H1 (cell line): ENCODE data around the gene UBL4B. TPM values are rescaled to one million over a fixed set of nuclear protein-coding genes. Genes with fewer than 3 reads are reported as not detected.

ENCODE experiments used
- CTCF ChIA-PET: fragments of 300-600 bp; sonication (Branson Sonifier 250); formaldehyde crosslinking; loops from one replicate; lab custom pipeline; 2021; ENCODE audit not compliant: partially characterized antibody; lab: Charles Lee
- POLR2A ChIA-PET: fragments of 300-600 bp; sonication (Branson Sonifier 250); formaldehyde crosslinking; loops from one replicate; lab custom pipeline; 2021; ENCODE audit warnings: inconsistent platforms; ENCODE audit not compliant: partially characterized antibody; lab: Charles Lee
- DNase-seq, 2 experiments: peaks; one replicate each; pipeline versions ENCODE4 v3.0.0 to v3.0.0-alpha.2; 2010 to 2022; ENCODE audit warnings: low spot score in 2 of 2, low read depth in 1 of 2, mixed read lengths in 1 of 2
- FAIRE-seq: peaks from 2 replicates; lab custom pipeline; 2011; peaks lifted over from hg19 to GRCh38; lab: Jason Lieb, UNC
- H2AFZ ChIP-seq: 2 replicates; pipeline ENCODE4 v1.8.1; 2012; ENCODE audit warnings: low read length, inconsistent platforms
- H2AK5ac ChIP-seq: 2 replicates; pipeline ENCODE4 v1.6.1; 2013; ENCODE audit warnings: low read depth, low read length
- H2BK120ac ChIP-seq: replicated peaks from 2 replicates; pipeline ENCODE3; 2013; ENCODE audit warnings: low read depth, low read length, inconsistent platforms
- H2BK12ac ChIP-seq: 2 replicates; pipeline ENCODE4 v1.6.1; 2013; ENCODE audit warnings: low read depth, low read length
- H2BK15ac ChIP-seq: 2 replicates; pipeline ENCODE4 v1.6.1; 2013; ENCODE audit warnings: low read length
- H2BK20ac ChIP-seq: 2 replicates; pipeline ENCODE4 v1.6.1; 2013; ENCODE audit warnings: low read length
- H2BK5ac ChIP-seq: 2 replicates; pipeline ENCODE4 v1.6.1; 2013; ENCODE audit warnings: low read depth, low read length
- H3K14ac ChIP-seq: 2 replicates; pipeline ENCODE4 v1.6.1; 2013; ENCODE audit warnings: inconsistent platforms; ENCODE audit not compliant: insufficient read length
- H3K18ac ChIP-seq: 2 replicates; pipeline ENCODE4 v1.6.1; 2013; ENCODE audit warnings: low read length; ENCODE audit errors: extremely low read depth
- H3K23ac ChIP-seq: 2 replicates; pipeline ENCODE4 v1.6.1; 2013; ENCODE audit warnings: inconsistent platforms; ENCODE audit not compliant: insufficient read length
- H3K23me2 ChIP-seq: 2 replicates; pipeline ENCODE4 v1.6.1; 2013; ENCODE audit warnings: low read depth, low read length
- H3K27ac ChIP-seq: 2 replicates; pipeline ENCODE4 v1.6.1; 2011; ENCODE audit warnings: low read depth, low read length, inconsistent platforms
- H3K27me3 ChIP-seq, 4 experiments: replicated peaks in 1 of 4; 1 replicate in 1 of 4; 2 replicates in 3 of 4; pipeline versions ENCODE4 v1.6.1 to v1.8.1; 2011 to 2013; ENCODE audit warnings: low read length in 3 of 4, mild to moderate bottlenecking in 3 of 4, inconsistent platforms in 2 of 4, mixed read lengths in 2 of 4, moderate library complexity in 1 of 4; ENCODE audit not compliant: control insufficient read depth in 3 of 4, insufficient read depth in 3 of 4; ENCODE audit errors: extremely low read depth in 1 of 4
- H3K36me3 ChIP-seq, 4 experiments: 2 replicates each; pipeline versions ENCODE4 v1.6.1 to v1.8.1; 2011 to 2013; ENCODE audit warnings: mild to moderate bottlenecking in 4 of 4, low read length in 3 of 4, moderate library complexity in 2 of 4, control low read depth in 1 of 4, inconsistent platforms in 1 of 4; ENCODE audit not compliant: insufficient read depth in 4 of 4, control insufficient read depth in 2 of 4
- H3K4ac ChIP-seq: replicated peaks from 2 replicates; pipeline ENCODE3; 2013; ENCODE audit warnings: low read length, low read depth, mixed read lengths, inconsistent platforms; ENCODE audit not compliant: insufficient read length
- H3K4me1 ChIP-seq, 4 experiments: replicated peaks in 1 of 4; 1 replicate in 1 of 4; 2 replicates in 3 of 4; pipeline versions ENCODE4 v1.6.1 to v1.8.1; 2011 to 2013; ENCODE audit warnings: low read length in 3 of 4, inconsistent platforms in 2 of 4, mixed read lengths in 1 of 4; ENCODE audit not compliant: insufficient read depth in 4 of 4, control insufficient read depth in 3 of 4
- H3K4me2 ChIP-seq, 2 experiments: 2 replicates each; pipeline versions ENCODE4 v1.6.1 to v1.8.1; 2011 to 2013; ENCODE audit warnings: low read depth in 2 of 2, low read length in 2 of 2, control low read depth in 1 of 2, inconsistent platforms in 1 of 2, mild to moderate bottlenecking in 1 of 2; ENCODE audit not compliant: insufficient read depth in 1 of 2
- H3K4me3 ChIP-seq, 4 experiments: fragments of 200-600, 300-600 bp in 1 of 4; sonication (generic), shearing (Covaris generic), sonication (Bioruptor Twin) in 1 of 4; 2 replicates each; pipeline versions ENCODE4 v1.5.1 to v1.8.1; 2011 to 2016; ENCODE audit warnings: low read length in 4 of 4, low read depth in 3 of 4, control low read depth in 2 of 4, inconsistent platforms in 2 of 4, mild to moderate bottlenecking in 2 of 4, mixed read lengths in 1 of 4, moderate library complexity in 1 of 4; ENCODE audit not compliant: insufficient read depth in 2 of 4; ENCODE audit errors: extremely low read depth in 1 of 4
- H3K56ac ChIP-seq: replicated peaks from 2 replicates; pipeline ENCODE3; 2013; ENCODE audit warnings: low read depth, mild to moderate bottlenecking, mixed read lengths, low read length, inconsistent platforms; ENCODE audit not compliant: insufficient read length
- H3K79me1 ChIP-seq: 2 replicates; pipeline ENCODE4 v1.6.1; 2013; ENCODE audit warnings: low read depth, low read length, control low read depth
- H3K79me2 ChIP-seq, 2 experiments: 2 replicates each; pipeline versions ENCODE4 v1.6.1 to v1.8.1; 2012 to 2013; ENCODE audit warnings: low read length in 2 of 2, mild to moderate bottlenecking in 2 of 2, inconsistent platforms in 1 of 2; ENCODE audit not compliant: insufficient read depth in 2 of 2, control insufficient read depth in 1 of 2
- H3K9ac ChIP-seq, 4 experiments: replicated peaks in 1 of 4; 1 replicate in 1 of 4; 2 replicates in 3 of 4; pipeline versions ENCODE4 v1.6.1 to v1.8.1; 2011 to 2013; ENCODE audit warnings: low read depth in 3 of 4, low read length in 3 of 4, control low read depth in 2 of 4, mild to moderate bottlenecking in 2 of 4, moderate library complexity in 2 of 4, inconsistent platforms in 1 of 4; ENCODE audit errors: extremely low read depth in 1 of 4
- H3K9me3 ChIP-seq, 2 experiments: 2 replicates each; pipeline versions ENCODE4 v1.6.1 to v1.8.1; 2012 to 2013; ENCODE audit warnings: mild to moderate bottlenecking in 2 of 2, moderate library complexity in 2 of 2, control low read depth in 1 of 2, inconsistent platforms in 1 of 2, low read depth in 1 of 2, low read length in 1 of 2, mixed read lengths in 1 of 2; ENCODE audit not compliant: insufficient read depth in 2 of 2
- H4K20me1 ChIP-seq, 2 experiments: replicated peaks in 1 of 2; 2 replicates each; pipeline versions ENCODE3 to v1.8.1; 2011 to 2013; ENCODE audit warnings: inconsistent platforms in 2 of 2, low read length in 2 of 2, mild to moderate bottlenecking in 1 of 2; ENCODE audit not compliant: insufficient read depth in 2 of 2, control insufficient read depth in 1 of 2
- H4K5ac ChIP-seq: 2 replicates; pipeline ENCODE4 v1.6.1; 2013; ENCODE audit warnings: low read length, low read depth, mixed read lengths, inconsistent platforms; ENCODE audit not compliant: insufficient read length
- H4K8ac ChIP-seq: 2 replicates; pipeline ENCODE4 v1.8.0; 2013; ENCODE audit warnings: mild to moderate bottlenecking, moderate library complexity, low read length, inconsistent platforms; ENCODE audit not compliant: insufficient read depth; ENCODE audit errors: extremely low read depth
- H4K91ac ChIP-seq: replicated peaks from 2 replicates; pipeline ENCODE3; 2013; ENCODE audit warnings: low read length, mixed read lengths, inconsistent platforms; ENCODE audit not compliant: insufficient read length
- BACH1 ChIP-seq: IDR thresholded peaks from 2 replicates; pipeline ENCODE4 v1.6.1; 2012; ENCODE audit warnings: low read length, improper control_type of control experiment
- BRCA1 ChIP-seq: IDR thresholded peaks from 2 replicates; pipeline ENCODE4 v1.6.1; 2012; ENCODE audit warnings: low read depth, low read length, improper control_type of control experiment
- CREB1 ChIP-seq: IDR thresholded peaks from 2 replicates; pipeline ENCODE4 v1.6.1; 2012; ENCODE audit warnings: inconsistent platforms
- EZH2 ChIP-seq: fragments of 200-600 bp; sonication (generic); IDR thresholded peaks from 2 replicates; pipeline ENCODE4 v1.7.1; 2012; ENCODE audit warnings: low read depth, mild to moderate bottlenecking, moderate library complexity, low read length, inconsistent platforms; ENCODE audit not compliant: severe bottlenecking
- GABPA ChIP-seq: IDR thresholded peaks from 2 replicates; pipeline ENCODE4 v1.6.1; 2011; ENCODE audit warnings: mild to moderate bottlenecking, low read length, moderate library complexity, borderline replicate concordance; ENCODE audit not compliant: insufficient read depth
- JUND ChIP-seq: IDR thresholded peaks from 2 replicates; pipeline ENCODE4 v1.6.1; 2011; ENCODE audit warnings: mild to moderate bottlenecking, improper control_type of control experiment, low read length
- KDM4A ChIP-seq: IDR thresholded peaks from one replicate; pipeline ENCODE4 v1.7.1; 2012; ENCODE audit warnings: low read depth, mild to moderate bottlenecking, moderate library complexity, low read length, inconsistent platforms; ENCODE audit not compliant: severe bottlenecking
- SAP30 ChIP-seq: fragments of 300-600 bp; sonication (generic); IDR thresholded peaks from 2 replicates; pipeline ENCODE4 v1.7.1; 2012; ENCODE audit warnings: low read length, moderate library complexity, mild to moderate bottlenecking, inconsistent platforms; ENCODE audit not compliant: insufficient read depth, insufficient replicate concordance
- SIRT6 ChIP-seq: IDR thresholded peaks from one replicate; pipeline ENCODE4 v1.7.1; 2012; ENCODE audit warnings: low read length, inconsistent platforms
- SUZ12 ChIP-seq: fragments of 200-600 bp; sonication (generic); IDR thresholded peaks from 2 replicates; pipeline ENCODE4 v1.6.1; 2012; ENCODE audit warnings: mild to moderate bottlenecking, inconsistent platforms, low read length, moderate library complexity, mixed read lengths
- TCF12 ChIP-seq: IDR thresholded peaks from 2 replicates; pipeline ENCODE4 v1.6.1; 2011; ENCODE audit warnings: low read depth, mild to moderate bottlenecking, low read length
- WGBS, 2 experiments: shearing (Covaris generic) in 1 of 2; methylation state at CpG; one replicate each; pipeline versions ENCODE4 v1.1.6 to v1.1.7; 2013 to 2015; ENCODE audit warnings: low lambda C conversion rate in 2 of 2, mixed read lengths in 2 of 2, inconsistent platforms in 1 of 2, low coverage in 1 of 2, missing lambda C conversion rate in 1 of 2; ENCODE audit not compliant: insufficient replicate concordance in 2 of 2, insufficient coverage in 1 of 2, insufficient read length in 1 of 2; ENCODE audit errors: extremely low coverage in 1 of 2, missing lambda C conversion rate in 1 of 2; 5-methylcytosine and 5-hydroxymethylcytosine counted together
- polyA plus RNA-seq, 7 experiments: library from polyadenylated mRNA; depleted of rRNA in 3 of 7; stranded (reverse) in 5 of 7; unstranded in 2 of 7; fragments of >200 nt in 5 of 7; fragments of 200-250 nt in 2 of 7; gene quantifications; 1 replicate in 5 of 7; 2 replicates in 1 of 7; 4 replicates in 1 of 7; pipeline versions ENCODE4 v1.2.1 to v1.2.3, GENCODE V29; 2011 to 2013; ENCODE audit warnings: missing spikeins in 2 of 7, mixed read lengths in 2 of 7
- total RNA-seq: library from RNA; stranded (reverse); fragmentation: NEBNext Ultra II Directional; extraction: Animal tissue kit (Norgen Biotek cat#: 25700); gene quantifications from 2 replicates; pipeline ENCODE4 v1.2.1, GENCODE V29; 2021

Gene UBL4B
- total and polyA plus RNA-seq, 2 of the 8 experiments (the other 6 are each of a cell fraction or from before 2014, with no cell fraction given) = 0.11 TPM; not detected in 1

- Histone ChIP-seq H3K18ac (no peak within 1 kb of the TSS), H4K8ac (0 out of 2 replicates have a peak within 1 kb of the TSS, but pooled peaks have one; percentile 63), H3K79me1 (no peaks in the 10 kb centered on the region), H3K4me3 (peak within 1 kb of the TSS; percentile 30 to 65 (median 44)), H3K36me3 (peaks cover 0 to 6% (median 0%) of the 10 kb centered on the region in 4 experiments; a peak in 1 of 8 replicates), H4K5ac (no peak within 1 kb of the TSS), H3K9ac (no peak within 1 kb of the TSS), H3K9me3 (no peaks in the 10 kb centered on the region), H2BK12ac (no peak within 1 kb of the TSS), H3K27ac (no peak within 1 kb of the TSS), H3K27me3 (peaks cover 37 to 86% (median 68%) of the 10 kb centered on the region in 4 experiments), H2BK15ac (no peak within 1 kb of the TSS), H2BK120ac (no peak within 1 kb of the TSS), H3K56ac (no peak within 1 kb of the TSS), H3K23ac (no peak within 1 kb of the TSS), H3K14ac (no peak within 1 kb of the TSS), H3K4ac (no peak within 1 kb of the TSS), H3K79me2 (no peaks in the 10 kb centered on the region), H3K4me1 (peaks cover 0 to 5% (median 2%) of the 10 kb centered on the region in 4 experiments; a peak in 3 of 7 replicates), H2BK5ac (no peak within 1 kb of the TSS), H3K4me2 (peak within 1 kb of the TSS; percentile 53 to 92), H2AFZ (no peak within 1 kb of the TSS), H2AK5ac (no peak within 1 kb of the TSS), H4K91ac (no peak within 1 kb of the TSS), H4K20me1 (peaks cover 3 to 5% of the 10 kb centered on the region in 2 experiments), H2BK20ac (no peak within 1 kb of the TSS), H3K23me2 (peaks cover 12% of the 10 kb centered on the region; the same call in 1 of the 2 replicates)
- WGBS, 2 experiments = 1% methylated on average over 53 of the region's 104 CpGs; no CpG with 5 or more reads in 1 of the 2 experiments
- CTCF ChIA-PET = interaction anchor here (0.8 to 3.4 kb wide), 12 partner anchors 11 to 310 kb away, joined by 3 to 19 read pairs (median 4); no protein-coding TSS in a partner anchor
- FAIRE-seq (no peak), DNase-seq (peak in 1 of 2 experiments; percentile 81)
- POLR2A ChIA-PET = interaction anchor here (0.8 to 1.6 kb wide), 2 partner anchors 11 to 18 kb away, joined by 3 to 4 read pairs; no protein-coding TSS in a partner anchor
- peak; percentile 75 for TF ChIP-seq KDM4A
- peak; percentile 72 for TF ChIP-seq EZH2
- TF ChIP-seq SAP30 = no peak
- TF ChIP-seq GABPA = peak; percentile 46; the same call in 1 of the 2 replicates
- peak; percentile 7; the same call in 1 of the 2 replicates for TF ChIP-seq BACH1
- TF ChIP-seq TCF12 = no peak
- no peak for TF ChIP-seq BRCA1
- peak; percentile 58 for TF ChIP-seq CREB1
- peak; percentile 80 for TF ChIP-seq SUZ12
- TF ChIP-seq SIRT6 = no peak
- TF ChIP-seq JUND = no peak
Observed at GRCh38 chr1:110150330-110151174, 38.3 kb downstream of the UBL4B start, which contains the start of gene SLC6A17. SLC6A17 (plus strand) TSS chr1:110150494; CDS start chr1:110166930, 16,436 bp downstream.
